Smooth muscle cell (in vitro differentiated cells): ENCODE measurements around the gene HAT1. TPM values are rescaled to one million over a fixed set of nuclear protein-coding genes. Genes with fewer than 3 reads are reported as not detected.

ENCODE experiments used
- DNase-seq: peaks from one replicate; lab custom pipeline; 2025; ENCODE audit not compliant: unreplicated experiment; lab: John Stamatoyannopoulos, UW
- H2AFZ ChIP-seq: fragments of 200-600 bp; sonication (generic); 2 replicates; pipeline ENCODE4 v1.6.0; 2016; ENCODE audit warnings: antibody characterized with exemption, low read depth, mild to moderate bottlenecking
- H3F3A ChIP-seq: fragments of 200-600 bp; sonication (generic); 2 replicates; pipeline ENCODE4 v1.6.0; 2017; ENCODE audit warnings: antibody characterized with exemption, low read depth
- H3K27ac ChIP-seq: fragments of 200-600 bp; sonication (generic); 2 replicates; pipeline ENCODE4 v1.5.1; 2016; ENCODE audit warnings: low read depth, mild to moderate bottlenecking
- H3K27me3 ChIP-seq: fragments of 200-600 bp; sonication (generic); 2 replicates; pipeline ENCODE4 v1.6.1; 2016; ENCODE audit warnings: low read depth, mild to moderate bottlenecking
- H3K36me3 ChIP-seq: fragments of 200-600 bp; sonication (generic); 2 replicates; pipeline ENCODE4 v1.5.1; 2016; ENCODE audit warnings: low read depth
- H3K4me1 ChIP-seq: fragments of 200-600 bp; sonication (generic); 2 replicates; pipeline ENCODE4 v1.5.1; 2016; ENCODE audit warnings: low read depth
- H3K4me2 ChIP-seq: fragments of 200-600 bp; sonication (generic); 2 replicates; pipeline ENCODE4 v1.6.0; 2016; ENCODE audit warnings: mild to moderate bottlenecking
- H3K4me3 ChIP-seq: fragments of 200-600 bp; sonication (generic); 2 replicates; pipeline ENCODE4 v1.5.1; 2016; ENCODE audit warnings: mild to moderate bottlenecking
- H3K79me2 ChIP-seq: fragments of 200-600 bp; sonication (generic); 2 replicates; pipeline ENCODE4 v1.6.0; 2016; ENCODE audit warnings: low read depth, mild to moderate bottlenecking
- H3K9ac ChIP-seq: fragments of 200-600 bp; sonication (generic); 2 replicates; pipeline ENCODE4 v1.6.0; 2016; ENCODE audit warnings: low read depth
- H3K9me3 ChIP-seq: fragments of 200-600 bp; sonication (generic); replicated peaks from 2 replicates; pipeline ENCODE4 v1.5.1; 2016; ENCODE audit warnings: low read depth
- H4K20me1 ChIP-seq: fragments of 200-600 bp; sonication (generic); 2 replicates; pipeline ENCODE4 v1.6.0; 2016; ENCODE audit warnings: low read depth
- CTCF ChIP-seq: fragments of 200-600 bp; sonication (generic); IDR thresholded peaks from 2 replicates; pipeline ENCODE4 v1.5.1; 2017; ENCODE audit warnings: borderline replicate concordance, mild to moderate bottlenecking, antibody characterized with exemption; ENCODE audit not compliant: insufficient read depth, poor library complexity, severe bottlenecking
- WGBS: methylation state at CpG from one replicate; pipeline ENCODE4 v1.1.7; 2016; ENCODE audit warnings: low lambda C conversion rate; 5-methylcytosine and 5-hydroxymethylcytosine counted together
- polyA plus RNA-seq: library from polyadenylated mRNA; unstranded; fragments of >200 nt; fragmentation: Nextera tagmentation; extraction: Ambion mirVana; gene quantifications from 2 replicates; pipeline ENCODE4 v1.2.1, GENCODE V29; 2016
- total RNA-seq: library from RNA; depleted of rRNA; stranded (reverse); fragments of >200 nt; gene quantifications from 2 replicates; pipeline ENCODE4 v1.2.3, GENCODE V29; 2014

The HAT1 gene
- total and polyA plus RNA-seq, 2 experiments from 2014 or later, result 59.1 to 65.7 TPM

GRCh38 chr2:172011812-172012575 lies 89.7 kb downstream of the HAT1 start:
- H3K4me1 ChIP-seq, result no peaks in the 10 kb centered on the region
- no peak overlapping the region for H3K4me2 ChIP-seq
- H3K9ac ChIP-seq, result no peak overlapping the region
- H2AFZ ChIP-seq, result no peak overlapping the region
- H3K4me3 ChIP-seq, result no peak overlapping the region
- TF ChIP-seq CTCF, result no peak
- H3K27me3 ChIP-seq, result no peaks in the 10 kb centered on the region
- H3K36me3 ChIP-seq, result no peaks in the 10 kb centered on the region
- WGBS, result 86% methylated on average over 11 of the region's 11 CpGs
- no peaks in the 10 kb centered on the region for H3K79me2 ChIP-seq
- H4K20me1 ChIP-seq, result no peaks in the 10 kb centered on the region
- H3K9me3 ChIP-seq, result no peaks in the 10 kb centered on the region
- no peak for DNase-seq
- H3F3A ChIP-seq, result no peaks in the 10 kb centered on the region
- no peak overlapping the region for H3K27ac ChIP-seq

- Histone ChIP-seq H3K27me3 (no peaks in the 10 kb centered on the region), H3F3A (no peaks in the 10 kb centered on the region), H3K27ac (no peak overlapping the region), H2AFZ (no peak overlapping the region), H3K4me2 (no peak overlapping the region), H3K4me1 (no peaks in the 10 kb centered on the region), H3K79me2 (no peaks in the 10 kb centered on the region), H4K20me1 (no peaks in the 10 kb centered on the region), H3K4me3 (no peak overlapping the region), H3K9me3 (no peaks in the 10 kb centered on the region), H3K36me3 (no peaks in the 10 kb centered on the region), H3K9ac (no peak overlapping the region)
- 84% methylated on average over 9 of the region's 9 CpGs for WGBS
- DNase-seq, result no peak
- TF ChIP-seq CTCF, result no peak
Measured at GRCh38 chr2:172012677-172013391, 90.6 kb downstream of the HAT1 start.

- no peak overlapping the region for H3K27ac ChIP-seq
- H4K20me1 ChIP-seq, result no peaks in the 10 kb centered on the region
- H3K4me2 ChIP-seq, result no peak overlapping the region
- H3K4me3 ChIP-seq, result no peak overlapping the region
- H3F3A ChIP-seq, result no peaks in the 10 kb centered on the region
- H3K9me3 ChIP-seq, result no peaks in the 10 kb centered on the region
- no peaks in the 10 kb centered on the region for H3K4me1 ChIP-seq
- no peak overlapping the region for H2AFZ ChIP-seq
- H3K9ac ChIP-seq, result no peak overlapping the region
- 75% methylated on average over 4 of the region's 4 CpGs for WGBS
- TF ChIP-seq CTCF, result no peak
- DNase-seq, result no peak
- no peaks in the 10 kb centered on the region for H3K36me3 ChIP-seq
- no peaks in the 10 kb centered on the region for H3K79me2 ChIP-seq
- no peaks in the 10 kb centered on the region for H3K27me3 ChIP-seq
Measured at GRCh38 chr2:172013396-172013795, 91.1 kb downstream of the HAT1 start.
